RWPE1 (cell line): ENCODE results near the gene OSBPL6.
"Not testable (repeated sequence)": the region's sequence is repeated elsewhere in the genome, so short reads cannot be mapped to it uniquely, and the experiment has no call there.

Source experiments
- CTCF ChIA-PET: fragments of 350-600 bp; sonication (Branson Sonifier 250); formaldehyde crosslinking; extraction: SDS; loops from one replicate; lab custom pipeline; 2021; lab: Yijun Ruan, JAX
- POLR2A ChIA-PET: fragments of 400-600 bp; formaldehyde crosslinking; extraction: SDS; loops from one replicate; lab custom pipeline; 2020; ENCODE audit warnings: antibody characterized with exemption; ENCODE audit not compliant: low non-redundant PET; lab: Yijun Ruan, JAX
- DNase-seq: peaks from one replicate; pipeline ENCODE4 v3.0.0; 2012; ENCODE audit warnings: low spot score
- H3K27ac ChIP-seq: fragments of 450-650 bp; 2 replicates; pipeline ENCODE4 v1.5.1; 2017
- TF ChIP-seq, protein P1 (sequence below): fragments of 450-650 bp; conservative IDR thresholded peaks from 2 replicates; pipeline ENCODE4 v1.5.1; 2017; ENCODE audit warnings: low read depth, mild to moderate bottlenecking

Gene OSBPL6

DNA sequence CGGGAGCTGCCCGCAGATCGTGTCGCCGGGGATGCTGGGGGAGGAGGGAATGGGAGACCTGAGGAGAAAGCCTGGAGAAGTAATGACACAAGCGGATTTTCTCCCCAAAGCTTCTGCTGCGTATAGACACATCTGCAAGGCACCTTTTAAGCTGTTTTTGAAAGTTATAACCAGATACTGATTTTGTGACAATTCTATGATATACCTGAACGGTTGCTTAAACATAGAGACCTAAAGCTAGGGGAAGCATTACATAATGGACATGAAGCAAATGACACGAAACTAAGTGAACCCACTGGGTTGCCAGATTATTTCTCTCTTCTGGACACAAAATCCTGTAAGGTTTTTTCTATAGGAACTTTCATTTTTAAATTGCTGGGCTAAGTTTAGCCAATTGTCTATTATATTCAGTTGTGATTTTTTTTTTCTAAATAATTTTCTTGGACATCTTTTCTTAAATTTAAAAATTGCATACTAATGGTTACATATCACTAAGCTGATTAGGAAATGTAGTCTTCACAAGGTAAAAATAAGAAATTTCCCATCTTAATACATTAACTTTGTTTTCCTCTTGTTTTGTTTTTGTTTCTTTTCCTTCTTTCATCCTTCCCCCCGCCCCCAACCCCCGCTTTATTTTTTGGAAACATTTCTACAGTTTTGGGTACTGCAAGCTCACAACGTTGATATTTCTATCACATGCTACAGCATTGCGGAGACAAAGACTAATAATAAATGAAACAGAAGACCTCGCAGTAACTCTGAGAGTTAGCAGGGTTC, 1.3 kb downstream of the OSBPL6 start:
- DNase-seq = no peak
- TF ChIP-seq, protein P1, sequence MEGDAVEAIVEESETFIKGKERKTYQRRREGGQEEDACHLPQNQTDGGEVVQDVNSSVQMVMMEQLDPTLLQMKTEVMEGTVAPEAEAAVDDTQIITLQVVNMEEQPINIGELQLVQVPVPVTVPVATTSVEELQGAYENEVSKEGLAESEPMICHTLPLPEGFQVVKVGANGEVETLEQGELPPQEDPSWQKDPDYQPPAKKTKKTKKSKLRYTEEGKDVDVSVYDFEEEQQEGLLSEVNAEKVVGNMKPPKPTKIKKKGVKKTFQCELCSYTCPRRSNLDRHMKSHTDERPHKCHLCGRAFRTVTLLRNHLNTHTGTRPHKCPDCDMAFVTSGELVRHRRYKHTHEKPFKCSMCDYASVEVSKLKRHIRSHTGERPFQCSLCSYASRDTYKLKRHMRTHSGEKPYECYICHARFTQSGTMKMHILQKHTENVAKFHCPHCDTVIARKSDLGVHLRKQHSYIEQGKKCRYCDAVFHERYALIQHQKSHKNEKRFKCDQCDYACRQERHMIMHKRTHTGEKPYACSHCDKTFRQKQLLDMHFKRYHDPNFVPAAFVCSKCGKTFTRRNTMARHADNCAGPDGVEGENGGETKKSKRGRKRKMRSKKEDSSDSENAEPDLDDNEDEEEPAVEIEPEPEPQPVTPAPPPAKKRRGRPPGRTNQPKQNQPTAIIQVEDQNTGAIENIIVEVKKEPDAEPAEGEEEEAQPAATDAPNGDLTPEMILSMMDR = no peak
- peak overlapping the region; percentile 98 for H3K27ac ChIP-seq
- ChIA-PET CTCF (interaction anchor here (0.5 to 1.0 kb wide), 4 partner anchors 13 to 102 kb away, joined by 4 to 7 read pairs (median 5); no protein-coding TSS in a partner anchor), POLR2A (no interaction called here)

DNA sequence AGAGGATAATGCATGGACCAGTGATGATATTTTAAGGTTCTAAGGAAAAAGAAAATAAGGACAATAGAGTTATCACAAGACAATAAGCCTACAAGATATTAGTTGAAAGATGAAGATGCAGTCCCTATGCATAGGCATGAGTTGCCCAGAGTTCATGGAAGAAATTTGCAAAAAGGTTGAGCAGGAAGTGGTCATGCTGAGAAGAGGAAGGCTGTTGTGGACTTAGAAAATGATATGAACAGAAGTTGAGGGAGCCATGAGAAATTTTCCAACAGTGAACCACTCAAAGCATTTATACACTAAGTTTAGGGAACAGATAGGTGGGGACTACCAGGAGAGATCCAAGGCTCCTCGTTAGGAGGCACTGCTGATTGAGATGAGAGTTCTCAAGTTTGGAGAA, 3.5 kb downstream of the OSBPL6 start:
- ChIA-PET CTCF (no interaction called here), POLR2A (no interaction called here)
- TF ChIP-seq, protein P1 = no peak
- DNase-seq = no peak
- no peak overlapping the region for H3K27ac ChIP-seq

DNA sequence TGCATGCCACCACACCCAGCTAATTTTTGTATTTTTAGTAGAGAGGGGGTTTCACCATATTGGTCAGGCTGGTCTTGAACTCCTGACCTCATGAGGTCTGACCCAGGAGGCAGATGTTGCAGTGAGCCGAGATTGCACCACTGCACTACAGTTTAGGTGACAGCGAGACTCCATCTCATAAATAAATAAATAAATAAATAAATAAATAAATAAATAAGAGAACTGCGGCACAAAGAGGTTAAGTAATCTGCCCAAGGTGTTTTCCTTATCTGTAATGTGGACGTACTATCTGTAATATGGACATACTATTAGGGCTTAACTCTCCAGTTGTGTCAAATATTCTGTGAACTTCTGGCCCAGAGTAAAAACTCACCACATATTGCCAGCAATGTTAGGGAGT, 4.1 kb downstream of the OSBPL6 start:
- DNase-seq, CTCF ChIA-PET, POLR2A ChIA-PET, H3K27ac ChIP-seq: not testable (repeated sequence)

DNA sequence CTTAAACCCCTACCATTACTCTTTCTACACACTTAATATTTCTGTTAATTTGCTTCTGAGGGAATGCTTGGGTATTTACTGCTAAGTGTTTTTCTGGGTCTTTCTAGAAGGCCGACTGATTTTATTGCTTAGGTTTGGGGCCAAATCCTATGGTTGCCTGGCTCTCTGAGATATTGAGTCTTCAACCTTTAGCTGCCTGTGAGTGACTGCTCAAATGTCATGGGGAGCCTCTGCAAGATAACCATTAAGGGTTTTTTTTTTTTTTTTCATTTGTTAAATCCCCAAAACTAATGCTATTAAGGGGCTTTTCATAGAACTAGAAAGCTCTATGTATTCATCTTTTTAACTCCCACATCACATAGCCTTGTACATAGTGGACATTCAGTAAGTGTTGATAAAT, 5.0 kb downstream of the OSBPL6 start:
- TF ChIP-seq, protein P1 = no peak
- CTCF ChIA-PET = interaction anchor here (0.8 kb wide), 1 partner anchor 206 kb away, joined by 9 read pairs; no protein-coding TSS in a partner anchor
- no peak for DNase-seq
- POLR2A ChIA-PET = no interaction called here
- no peak overlapping the region for H3K27ac ChIP-seq

DNA sequence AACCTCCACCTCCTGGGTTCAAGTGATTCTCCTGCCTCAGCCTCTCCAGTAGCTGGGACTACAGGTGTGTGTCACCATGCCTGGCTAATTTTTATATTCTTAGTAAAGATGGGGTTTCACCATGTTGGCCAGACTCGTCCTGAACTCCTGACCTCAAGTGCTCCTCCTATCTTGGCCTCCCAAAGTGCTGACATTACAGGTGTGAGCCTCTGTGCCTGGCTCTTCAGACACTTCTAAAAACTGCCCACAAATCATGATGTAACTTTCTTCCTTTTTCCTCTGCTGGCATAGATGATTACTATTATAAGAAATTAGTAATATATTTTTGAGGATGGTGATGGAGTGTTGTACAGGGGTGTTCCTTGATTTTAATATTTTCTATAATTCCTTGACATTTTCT, 6.0 kb downstream of the OSBPL6 start:
- POLR2A ChIA-PET = no interaction called here
- TF ChIP-seq, protein P1 = no peak
- CTCF ChIA-PET = interaction anchor here (0.6 to 0.8 kb wide), 2 partner anchors 18 to 205 kb away, joined by 3 to 9 read pairs; no protein-coding TSS in a partner anchor
- DNase-seq = no peak
- no peak overlapping the region for H3K27ac ChIP-seq

DNA sequence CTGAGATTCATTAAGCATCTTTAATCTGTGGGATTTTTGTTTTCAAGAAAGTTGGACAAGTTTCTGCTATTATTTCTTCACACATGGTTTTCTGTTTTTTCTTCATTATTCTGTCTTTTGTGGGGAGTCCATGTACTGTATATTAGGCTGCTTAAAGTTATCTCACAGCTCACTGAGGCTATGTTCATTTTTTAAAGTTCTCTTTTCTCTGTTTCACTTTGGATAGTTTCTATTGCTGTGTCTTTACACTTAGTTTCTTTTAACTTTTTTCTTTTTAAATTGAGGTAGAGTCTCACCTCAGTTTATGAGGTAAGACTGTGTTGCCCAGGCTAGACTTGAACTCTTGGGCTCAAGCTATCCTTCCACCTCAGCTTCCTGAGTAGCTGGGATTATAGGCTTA, 8.6 kb downstream of the OSBPL6 start:
- TF ChIP-seq, protein P1 = no peak
- H3K27ac ChIP-seq = no peak overlapping the region
- POLR2A ChIA-PET = interaction anchor here (0.7 kb wide), 1 partner anchor 19 kb away, joined by 3 read pairs; no protein-coding TSS in a partner anchor
- CTCF ChIA-PET = interaction anchor here (0.5 kb wide), 1 partner anchor 240 kb away, joined by 3 read pairs; no protein-coding TSS in a partner anchor
- no peak for DNase-seq

DNA sequence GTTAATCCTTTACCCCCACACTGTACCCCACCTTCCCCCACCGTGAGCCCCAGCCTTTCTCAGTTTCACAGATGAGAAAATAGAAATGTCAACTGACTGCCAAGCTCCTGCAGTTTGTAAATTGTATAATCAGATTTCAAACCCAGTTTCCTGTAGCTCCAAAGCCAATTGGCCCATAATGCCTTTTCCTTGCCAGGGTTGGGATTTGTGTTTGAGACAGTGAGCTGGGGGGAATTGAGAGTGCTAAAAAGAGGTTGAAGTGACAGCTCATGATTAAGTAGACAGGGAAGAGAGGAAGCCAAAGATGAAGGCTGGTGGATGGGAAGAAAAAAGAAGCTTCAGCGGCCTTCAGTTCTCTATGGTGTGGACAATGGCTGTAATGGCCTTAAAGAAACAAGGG, 10.7 kb downstream of the OSBPL6 start:
- DNase-seq = no peak
- TF ChIP-seq, protein P1 = no peak
- ChIA-PET CTCF (interaction anchor here (0.6 kb wide), 1 partner anchor 228 kb away, joined by 3 read pairs; no protein-coding TSS in a partner anchor), POLR2A (no interaction called here)
- H3K27ac ChIP-seq = no peak overlapping the region
